HepG2 (cell line): ENCODE results near the gene SEMA3F. TPM values are rescaled to one million over a fixed set of nuclear protein-coding genes. Genes with fewer than 3 reads are reported as not detected.

Experiments used
- ARID5B ChIP-seq: IDR thresholded peaks from 2 replicates; pipeline ENCODE4 v1.4.0; 2020; ENCODE audit warnings: mild to moderate bottlenecking, missing genetic modification reagents
- DPF2 ChIP-seq: sonication (generic); formaldehyde crosslinking; IDR thresholded peaks from 2 replicates; pipeline ENCODE4 v1.4.0; 2020; ENCODE audit warnings: mild to moderate bottlenecking, low read depth, missing genetic modification reagents, borderline replicate concordance
- HMGXB3 ChIP-seq: sonication (generic); formaldehyde crosslinking; IDR thresholded peaks from 2 replicates; pipeline ENCODE4 v1.4.0; 2020; ENCODE audit warnings: missing genetic modification reagents, borderline replicate concordance
- KLF12 ChIP-seq: sonication (generic); formaldehyde crosslinking; IDR thresholded peaks from 2 replicates; pipeline ENCODE4 v1.4.0; 2020; ENCODE audit warnings: missing genetic modification reagents, borderline replicate concordance
- LCORL ChIP-seq, 2 experiments: fragments of 450-650 bp in 1 of 2; sonication (generic) in 1 of 2; formaldehyde crosslinking in 1 of 2; IDR thresholded peaks; 2 replicates each; pipeline versions ENCODE4 v1.5.0 to v1.6.1; 2017 to 2020; ENCODE audit warnings: antibody characterized with exemption in 1 of 2, missing genetic modification reagents in 1 of 2
- MED13 ChIP-seq: sonication (generic); formaldehyde crosslinking; IDR thresholded peaks from 2 replicates; pipeline ENCODE4 v1.5.0; 2020; ENCODE audit warnings: missing genetic modification reagents
- MYPOP ChIP-seq: sonication (generic); formaldehyde crosslinking; IDR thresholded peaks from 2 replicates; pipeline ENCODE4 v1.8.1; 2023; ENCODE audit warnings: mild to moderate bottlenecking, moderate library complexity, missing genetic modification reagents
- NR0B2 ChIP-seq: sonication (generic); formaldehyde crosslinking; IDR thresholded peaks from 2 replicates; pipeline ENCODE4 v1.4.0; 2020; ENCODE audit warnings: mild to moderate bottlenecking, missing genetic modification reagents
- RBFOX2 ChIP-seq: fragments of 200-400 bp; formaldehyde crosslinking; IDR thresholded peaks from 2 replicates; pipeline ENCODE4 v1.6.1; 2017; ENCODE audit warnings: low read depth, mild to moderate bottlenecking, low read length
- SALL1 ChIP-seq: sonication (generic); formaldehyde crosslinking; IDR thresholded peaks from 2 replicates; pipeline ENCODE4 v1.8.0; 2022; ENCODE audit warnings: mild to moderate bottlenecking, missing genetic modification reagents
- TCF7 ChIP-seq: sonication (generic); IDR thresholded peaks from 2 replicates; pipeline ENCODE4 v1.6.1; 2016; ENCODE audit warnings: antibody characterized with exemption, low read depth
- ZBTB7A ChIP-seq: sonication (generic); formaldehyde crosslinking; IDR thresholded peaks from 2 replicates; pipeline ENCODE4 v1.8.0; 2022; ENCODE audit warnings: mild to moderate bottlenecking, missing genetic modification reagents
- ZNF180 ChIP-seq: sonication (generic); formaldehyde crosslinking; IDR thresholded peaks from 2 replicates; pipeline ENCODE4 v1.4.0; 2020; ENCODE audit warnings: low read depth, missing genetic modification reagents, borderline replicate concordance
- ZNF503 ChIP-seq: sonication (generic); formaldehyde crosslinking; IDR thresholded peaks from 2 replicates; pipeline ENCODE4 v1.4.0; 2020; ENCODE audit warnings: missing genetic modification reagents
- ZNF556 ChIP-seq: sonication (generic); formaldehyde crosslinking; IDR thresholded peaks from 2 replicates; pipeline ENCODE4 v1.4.0; 2020; ENCODE audit warnings: mild to moderate bottlenecking, missing genetic modification reagents, borderline replicate concordance
- ZNF75D ChIP-seq: sonication (generic); formaldehyde crosslinking; IDR thresholded peaks from 2 replicates; pipeline ENCODE4 v1.8.1; 2023; ENCODE audit warnings: missing genetic modification reagents, mild to moderate bottlenecking, borderline replicate concordance
- polyA plus RNA-seq, 8 experiments: library from polyadenylated mRNA; depleted of rRNA in 3 of 8; stranded (reverse) in 7 of 8; unstranded in 1 of 8; fragments of >200 nt; fragmentation: Illumina TruSeq in 4 of 8; extraction: Trizol in 4 of 8; gene quantifications; 2 replicates each; pipeline versions ENCODE4 v1.2.1 to v1.2.3, GENCODE V29; 2011 to 2016; ENCODE audit warnings: low read depth in 4 of 8, missing spikeins in 1 of 8, mixed read lengths in 1 of 8; ENCODE audit not compliant: insufficient read depth in 1 of 8
- total RNA-seq, 5 experiments: library from RNA; depleted of rRNA; stranded (reverse); fragments of >200 nt; fragmentation: Illumina TruSeq; extraction: Trizol; gene quantifications; 2 replicates each; pipeline ENCODE4 v1.2.3, GENCODE V29; 2016; ENCODE audit warnings: low read depth in 1 of 5

SEMA3F gene
- total and polyA plus RNA-seq, 2 of the 13 experiments (the other 11 are each of a cell fraction or from before 2014, with no cell fraction given) = 7.6 to 17.2 TPM

- no peak for TF ChIP-seq NR0B2
- no peak for TF ChIP-seq RBFOX2
- no peak for TF ChIP-seq DPF2 (CRISPR knock-in tag)
- TF ChIP-seq HMGXB3 (CRISPR knock-in tag) = no peak
- TF ChIP-seq MED13 (CRISPR knock-in tag) = no peak
- no peak for TF ChIP-seq ZNF75D (CRISPR knock-in tag)
- no peak for TF ChIP-seq TCF7
- TF ChIP-seq MYPOP = no peak; the same call in 1 of the 2 replicates
- TF ChIP-seq ZNF180 = no peak
- no peak for TF ChIP-seq KLF12 (CRISPR knock-in tag)
- TF ChIP-seq ZNF503 (CRISPR knock-in tag) = no peak
- TF ChIP-seq ARID5B (CRISPR knock-in tag) = no peak; the same call in 1 of the 2 replicates
- TF ChIP-seq SALL1 = peak; percentile 47
- no peak for TF ChIP-seq LCORL (IDR thresholded peaks at IDR 0.05)
- 0 out of 2 replicates have a peak, but pooled peaks have one; percentile 34 for TF ChIP-seq LCORL (CRISPR knock-in tag; IDR thresholded peaks at IDR 0.05)
- no peak for TF ChIP-seq ZNF556
- no peak for TF ChIP-seq ZBTB7A
Measured at GRCh38 chr3:50204804-50205412, 49.8 kb downstream of the SEMA3F start, which contains the start of gene SLC38A3 (continued).
